Uterus (tissue), 2 donors: ENCODE results near the gene AHCYL2.

Source experiments
- POLR2A ChIP-seq, 2 donors: fragments of 450-650 bp; IDR thresholded peaks; one replicate each; pipeline ENCODE4 v1.6.1; 2016; ENCODE audit warnings: antibody characterized with exemption in 2 of 2, mild to moderate bottlenecking in 1 of 2, moderate library complexity in 1 of 2
- TF ChIP-seq, protein P1 (sequence below), 4 experiments: fragments of 200-600 bp in 2 of 4; fragments of 450-650 bp in 2 of 4; sonication (generic) in 2 of 4; IDR thresholded peaks; one replicate each; pipeline ENCODE4 v1.5.1; 2016 to 2019; ENCODE audit warnings: antibody characterized with exemption in 4 of 4, mild to moderate bottlenecking in 2 of 4, moderate library complexity in 1 of 4

DNA sequence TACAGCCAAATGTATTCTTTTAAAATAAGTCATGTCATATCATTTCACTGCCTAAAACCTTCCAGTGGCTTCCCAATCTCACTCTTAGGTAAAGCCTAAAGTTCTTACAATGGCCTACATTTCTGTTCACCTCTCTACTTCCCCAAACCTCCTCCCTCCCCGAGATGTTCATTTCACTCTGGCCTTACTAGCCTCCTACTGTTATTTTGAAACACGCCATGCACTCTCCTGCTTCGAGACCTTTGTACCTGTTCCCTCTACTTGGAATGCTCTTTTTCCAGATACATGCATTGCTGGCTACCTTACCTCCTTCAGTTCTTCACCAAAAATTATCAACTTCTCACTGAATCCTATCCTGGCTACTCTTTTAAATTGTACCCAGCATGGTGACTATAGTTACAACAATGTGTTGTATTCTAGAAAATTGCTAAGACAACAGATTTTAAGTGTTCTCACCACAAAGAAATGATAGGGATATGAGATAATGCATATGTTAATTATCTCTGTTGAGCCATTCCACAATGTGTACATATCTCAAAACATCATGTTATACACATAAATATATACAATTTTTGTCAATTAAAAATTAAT is 158.8 kb downstream of the AHCYL2 start:
- TF ChIP-seq, protein P1, sequence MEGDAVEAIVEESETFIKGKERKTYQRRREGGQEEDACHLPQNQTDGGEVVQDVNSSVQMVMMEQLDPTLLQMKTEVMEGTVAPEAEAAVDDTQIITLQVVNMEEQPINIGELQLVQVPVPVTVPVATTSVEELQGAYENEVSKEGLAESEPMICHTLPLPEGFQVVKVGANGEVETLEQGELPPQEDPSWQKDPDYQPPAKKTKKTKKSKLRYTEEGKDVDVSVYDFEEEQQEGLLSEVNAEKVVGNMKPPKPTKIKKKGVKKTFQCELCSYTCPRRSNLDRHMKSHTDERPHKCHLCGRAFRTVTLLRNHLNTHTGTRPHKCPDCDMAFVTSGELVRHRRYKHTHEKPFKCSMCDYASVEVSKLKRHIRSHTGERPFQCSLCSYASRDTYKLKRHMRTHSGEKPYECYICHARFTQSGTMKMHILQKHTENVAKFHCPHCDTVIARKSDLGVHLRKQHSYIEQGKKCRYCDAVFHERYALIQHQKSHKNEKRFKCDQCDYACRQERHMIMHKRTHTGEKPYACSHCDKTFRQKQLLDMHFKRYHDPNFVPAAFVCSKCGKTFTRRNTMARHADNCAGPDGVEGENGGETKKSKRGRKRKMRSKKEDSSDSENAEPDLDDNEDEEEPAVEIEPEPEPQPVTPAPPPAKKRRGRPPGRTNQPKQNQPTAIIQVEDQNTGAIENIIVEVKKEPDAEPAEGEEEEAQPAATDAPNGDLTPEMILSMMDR (IDR thresholded peaks at IDR 0.05), result no peak
- no peak for TF ChIP-seq POLR2A (IDR thresholded peaks at IDR 0.05)
